GM19240 (cell line): ENCODE results near the gene SLC2A13.
"Not testable (repeated sequence)": the region's sequence is repeated elsewhere in the genome, so short reads cannot be mapped to it uniquely, and the experiment has no call there.

ENCODE experiments used
- DNase-seq: peaks from one replicate; pipeline ENCODE4 v3.0.0; 2011; ENCODE audit warnings: low spot score; ENCODE audit not compliant: insufficient read length

The SLC2A13 gene

GRCh38 chr12:39763071-39763889 is 342.6 kb downstream of the SLC2A13 start:
- DNase-seq, result no peak

GRCh38 chr12:39755478-39755877 is 350.4 kb downstream of the SLC2A13 start:
- no peak for DNase-seq

GRCh38 chr12:39752482-39753137 is 353.3 kb downstream of the SLC2A13 start:
- DNase-seq, result no peak

- not testable (repeated sequence) for DNase-seq
These were observed 359.7 kb downstream of the SLC2A13 start for GRCh38 chr12:39746151-39746550.

- DNase-seq, result no peak
These were observed 362.2 kb downstream of the SLC2A13 start for GRCh38 chr12:39743655-39744054.

GRCh38 chr12:39736406-39736805 is 369.5 kb downstream of the SLC2A13 start:
- DNase-seq, result no peak

GRCh38 chr12:39723831-39724230 is 382.1 kb downstream of the SLC2A13 start:
- no peak for DNase-seq

GRCh38 chr12:39722504-39722903 is 383.4 kb downstream of the SLC2A13 start:
- no peak for DNase-seq

GRCh38 chr12:39713552-39713951 is 392.3 kb downstream of the SLC2A13 start:
- DNase-seq, result no peak

GRCh38 chr12:39712334-39712733 is 393.5 kb downstream of the SLC2A13 start:
- DNase-seq, result no peak
